ENCODE measurements around the gene SASH3.

SASH3 gene

DNA sequence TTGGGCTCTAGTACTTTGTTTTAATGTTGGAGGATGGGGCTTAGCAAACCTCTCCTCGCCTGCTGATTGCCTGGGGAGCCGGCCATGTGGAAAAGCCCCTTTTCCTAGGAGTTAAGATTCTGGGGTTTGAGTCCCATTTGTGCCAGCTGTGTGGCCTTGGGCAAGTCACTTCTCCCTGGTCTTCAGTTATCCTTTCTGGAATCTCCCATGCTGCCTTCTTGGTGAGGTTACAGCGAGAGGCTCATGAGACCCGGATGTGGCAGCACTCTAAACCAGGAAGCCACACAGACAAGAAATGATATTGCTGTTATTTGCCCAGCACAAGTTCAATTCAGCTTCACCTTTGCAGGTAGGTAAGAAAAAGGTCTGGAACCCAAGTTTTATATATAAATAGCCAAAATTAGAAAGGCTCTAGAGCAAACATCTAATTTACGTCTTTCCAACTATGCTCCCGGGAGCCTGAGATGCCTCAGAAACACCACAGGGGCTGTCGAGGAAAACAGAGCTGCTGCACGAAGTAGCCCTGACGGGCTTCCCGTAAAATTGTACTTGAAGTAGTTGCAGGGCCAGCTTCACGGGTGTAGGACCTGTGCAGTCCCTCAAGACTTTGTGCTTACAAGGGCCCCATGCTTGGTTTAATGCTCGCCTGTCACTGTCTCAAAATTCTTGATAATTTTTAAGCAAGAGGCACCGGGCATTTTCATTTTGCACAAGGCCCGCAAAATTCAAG, 8.3 kb upstream of the SASH3 start:
- peak overlapping the region; percentile 55 for H3K27ac ChIP-seq (ENCODE audit: insufficient read depth, low read length, poor library complexity, severe bottlenecking)
- DNase-seq: no peak
- no peaks in the 10 kb centered on the region for H3K9me3 ChIP-seq (ENCODE audit: control insufficient read depth, low read length)
- no peak overlapping the region for H3K4me3 ChIP-seq (ENCODE audit: insufficient read depth, low read depth, low read length, poor library complexity, severe bottlenecking)
- H3K4me1 ChIP-seq (ENCODE audit: control insufficient read depth, insufficient read depth, low read length, poor library complexity, severe bottlenecking): peaks cover 73% of the 10 kb centered on the region
- no peaks in the 10 kb centered on the region for H3K36me3 ChIP-seq (ENCODE audit: control insufficient read depth, insufficient read depth, low read length)
- H3K27me3 ChIP-seq (replicated peaks; ENCODE audit: control insufficient read depth, insufficient read depth, low read length, poor library complexity, severe bottlenecking): no peaks in the 10 kb centered on the region

GRCh38 chrX:129772796-129773431, 6.8 kb upstream of the SASH3 start:
- Histone ChIP-seq H3K27me3 (replicated peaks; ENCODE audit: control insufficient read depth, insufficient read depth, low read length, poor library complexity, severe bottlenecking) (no peaks in the 10 kb centered on the region), H3K4me3 (ENCODE audit: insufficient read depth, low read depth, low read length, poor library complexity, severe bottlenecking) (no peak overlapping the region), H3K27ac (ENCODE audit: insufficient read depth, low read length, poor library complexity, severe bottlenecking) (peak overlapping the region; percentile 51), H3K9me3 (ENCODE audit: control insufficient read depth, low read length) (no peaks in the 10 kb centered on the region), H3K4me1 (ENCODE audit: control insufficient read depth, insufficient read depth, low read length, poor library complexity, severe bottlenecking) (peaks cover 78% of the 10 kb centered on the region), H3K36me3 (ENCODE audit: control insufficient read depth, insufficient read depth, low read length) (no peaks in the 10 kb centered on the region)
- DNase-seq: peak in 1 of 3 donors; percentile 34

- Histone ChIP-seq H3K9me3 (ENCODE audit: control insufficient read depth, low read length) (no peaks in the 10 kb centered on the region), H3K4me1 (ENCODE audit: control insufficient read depth, insufficient read depth, low read length, poor library complexity, severe bottlenecking) (peaks cover 78% of the 10 kb centered on the region), H3K36me3 (ENCODE audit: control insufficient read depth, insufficient read depth, low read length) (no peaks in the 10 kb centered on the region), H3K4me3 (ENCODE audit: insufficient read depth, low read depth, low read length, poor library complexity, severe bottlenecking) (no peak overlapping the region), H3K27ac (ENCODE audit: insufficient read depth, low read length, poor library complexity, severe bottlenecking) (peak overlapping the region; percentile 13), H3K27me3 (replicated peaks; ENCODE audit: control insufficient read depth, insufficient read depth, low read length, poor library complexity, severe bottlenecking) (no peaks in the 10 kb centered on the region)
- DNase-seq: no peak
These were observed 5.9 kb upstream of the SASH3 start for GRCh38 chrX:129773649-129774458.

DNA sequence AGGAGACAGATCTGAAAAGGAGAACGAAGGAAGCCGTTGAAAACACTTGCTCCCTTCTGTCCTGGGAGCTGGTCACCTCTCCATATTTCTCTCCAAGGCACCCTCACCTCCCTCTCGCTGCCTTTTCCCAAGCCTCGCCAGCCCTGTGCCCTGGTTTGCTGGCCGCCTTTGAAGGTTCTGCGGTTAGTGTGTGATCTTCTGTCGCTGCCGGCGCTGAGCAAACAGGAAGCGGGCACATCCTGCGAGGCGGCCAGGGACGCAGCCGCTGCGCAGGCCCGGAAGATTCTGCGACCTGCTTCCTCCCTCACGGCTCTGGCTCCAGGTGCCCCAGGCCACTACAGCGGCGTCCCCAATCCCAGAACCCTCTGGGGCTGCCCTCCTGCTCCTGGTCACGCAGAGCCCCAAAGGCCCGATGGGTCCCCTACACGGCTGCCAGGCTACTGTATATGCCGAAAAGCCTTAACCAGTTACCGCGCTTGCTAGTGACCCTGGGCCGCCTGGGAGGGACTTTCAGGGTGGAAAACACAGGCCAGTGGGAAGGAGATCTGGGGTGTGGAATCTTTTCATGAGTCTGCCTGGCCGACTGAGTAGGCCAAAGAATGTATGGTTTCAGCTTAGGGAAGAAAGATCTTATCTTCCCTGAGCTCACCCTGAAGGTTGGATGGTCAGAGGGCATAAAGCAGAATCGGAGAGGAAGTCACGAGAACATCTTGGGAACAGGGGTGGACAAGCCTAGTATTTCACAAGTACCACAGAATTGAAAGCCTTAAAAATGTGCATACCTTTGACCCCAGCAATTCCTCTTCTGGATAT, 2.3 kb upstream of the SASH3 start:
- Histone ChIP-seq H3K9me3 (ENCODE audit: control insufficient read depth, low read length) (no peaks in the 10 kb centered on the region), H3K4me3 (ENCODE audit: insufficient read depth, low read depth, low read length, poor library complexity, severe bottlenecking) (peak overlapping the region; percentile 43), H3K4me1 (ENCODE audit: control insufficient read depth, insufficient read depth, low read length, poor library complexity, severe bottlenecking) (peaks cover 62% of the 10 kb centered on the region), H3K36me3 (ENCODE audit: control insufficient read depth, insufficient read depth, low read length) (no peaks in the 10 kb centered on the region), H3K27me3 (replicated peaks; ENCODE audit: control insufficient read depth, insufficient read depth, low read length, poor library complexity, severe bottlenecking) (no peaks in the 10 kb centered on the region), H3K27ac (ENCODE audit: insufficient read depth, low read length, poor library complexity, severe bottlenecking) (peak overlapping the region; percentile 89)
- DNase-seq: peak; percentile 67 to 71 (median 67)

DNA sequence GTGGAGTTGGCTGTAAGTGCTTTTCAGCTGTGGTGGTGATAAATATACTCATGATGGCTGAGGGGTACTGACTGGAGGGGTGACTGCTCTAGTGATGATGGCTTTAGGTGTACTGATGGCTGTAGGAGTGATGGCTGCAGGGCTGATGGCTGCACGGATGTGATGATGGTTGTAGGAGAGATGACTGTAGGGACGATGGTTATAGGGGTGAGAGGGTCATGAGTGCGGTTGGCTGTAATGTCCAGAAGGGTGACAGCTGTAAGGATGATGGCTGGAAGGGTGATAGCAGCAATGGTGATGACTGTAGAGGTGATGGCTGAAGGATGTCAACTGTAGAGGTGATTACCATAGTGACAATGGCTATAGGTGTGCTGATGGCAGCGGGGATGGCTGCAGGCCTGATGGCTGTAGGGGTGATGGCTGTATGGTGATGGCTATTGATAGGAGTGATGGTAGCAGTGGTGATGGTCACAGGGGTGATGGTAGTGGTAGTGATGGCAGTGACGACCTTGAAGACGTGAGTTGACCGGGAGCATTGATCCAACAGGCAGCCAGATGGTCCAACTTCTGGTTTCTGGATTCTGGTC, 570 bp upstream of the SASH3 start:
- peaks cover 59% of the 10 kb centered on the region for H3K4me1 ChIP-seq (ENCODE audit: control insufficient read depth, insufficient read depth, low read length, poor library complexity, severe bottlenecking)
- H3K9me3 ChIP-seq (ENCODE audit: control insufficient read depth, low read length): no peaks in the 10 kb centered on the region
- H3K27me3 ChIP-seq (replicated peaks; ENCODE audit: control insufficient read depth, insufficient read depth, low read length, poor library complexity, severe bottlenecking): no peaks in the 10 kb centered on the region
- H3K36me3 ChIP-seq (ENCODE audit: control insufficient read depth, insufficient read depth, low read length): no peaks in the 10 kb centered on the region
- DNase-seq: no peak
- H3K27ac ChIP-seq (ENCODE audit: insufficient read depth, low read length, poor library complexity, severe bottlenecking): peak overlapping the region; percentile 80
- H3K4me3 ChIP-seq (ENCODE audit: insufficient read depth, low read depth, low read length, poor library complexity, severe bottlenecking): peak overlapping the region; percentile 63

DNA sequence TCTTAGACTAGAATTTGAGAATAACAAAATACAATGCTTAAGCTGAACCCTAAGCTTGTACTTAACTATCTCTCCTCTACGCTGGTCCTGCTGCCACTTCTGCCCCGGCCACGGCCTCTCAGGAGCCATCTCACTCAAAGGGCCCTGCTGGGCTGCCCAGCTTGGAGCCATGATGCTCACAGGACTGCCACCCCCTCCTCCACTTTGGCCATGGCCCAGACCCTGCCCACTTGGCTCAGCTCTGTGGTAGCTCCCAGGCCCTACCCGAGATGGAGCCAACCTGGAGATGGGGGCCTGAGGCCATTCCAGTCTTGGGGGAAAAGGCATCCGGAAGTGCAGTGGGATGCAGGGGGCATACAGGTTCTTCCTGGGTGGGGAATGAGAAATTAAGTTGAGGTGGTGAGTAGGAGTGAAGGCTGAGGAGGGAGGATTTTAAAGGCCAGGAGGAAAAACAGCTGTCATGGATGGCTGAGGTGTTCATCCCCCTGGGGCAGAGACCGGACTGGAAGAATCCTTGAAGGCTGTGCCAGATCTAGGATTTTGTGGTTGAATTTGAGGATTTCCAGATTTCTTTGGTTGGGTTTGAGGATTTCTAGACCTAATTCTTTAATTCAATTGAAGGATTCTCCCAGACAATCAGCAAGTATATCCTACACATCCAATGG, 824 bp downstream of the SASH3 start:
- DNase-seq: no peak
- H3K27me3 ChIP-seq (replicated peaks; ENCODE audit: control insufficient read depth, insufficient read depth, low read length, poor library complexity, severe bottlenecking): no peaks in the 10 kb centered on the region
- peak overlapping the region; percentile 80 for H3K27ac ChIP-seq (ENCODE audit: insufficient read depth, low read length, poor library complexity, severe bottlenecking)
- H3K9me3 ChIP-seq (ENCODE audit: control insufficient read depth, low read length): no peaks in the 10 kb centered on the region
- peaks cover 63% of the 10 kb centered on the region for H3K4me1 ChIP-seq (ENCODE audit: control insufficient read depth, insufficient read depth, low read length, poor library complexity, severe bottlenecking)
- H3K36me3 ChIP-seq (ENCODE audit: control insufficient read depth, insufficient read depth, low read length): peaks cover under 1% of the 10 kb centered on the region
- peak overlapping the region; percentile 63 for H3K4me3 ChIP-seq (ENCODE audit: insufficient read depth, low read depth, low read length, poor library complexity, severe bottlenecking)

DNA sequence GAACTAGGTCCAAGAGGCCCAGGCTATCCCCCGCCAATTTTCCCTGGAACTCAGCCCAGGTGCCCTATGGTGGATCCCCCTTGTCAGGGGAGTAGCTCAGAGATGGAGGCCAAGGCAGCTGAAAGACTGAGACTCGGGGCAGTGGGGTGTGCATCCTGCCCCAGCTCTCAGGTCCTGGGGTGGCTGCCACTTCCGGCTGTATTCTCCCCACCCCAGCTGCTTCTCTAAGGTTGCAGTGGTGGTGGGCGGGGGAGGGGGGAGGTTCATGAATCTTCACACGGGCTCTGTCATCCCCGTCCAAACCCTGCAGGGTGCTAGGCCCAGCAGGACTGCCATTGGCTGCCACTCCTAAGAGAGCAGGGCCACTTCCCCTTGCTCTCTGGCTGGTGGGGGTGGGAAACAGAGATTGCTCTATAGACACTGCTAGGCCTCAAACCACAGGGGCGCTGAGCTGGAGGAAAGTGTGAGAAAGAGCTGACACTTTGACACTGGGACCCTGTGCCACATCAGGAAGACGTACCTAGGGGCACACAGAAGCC, 1.5 kb downstream of the SASH3 start:
- Histone ChIP-seq H3K36me3 (ENCODE audit: control insufficient read depth, insufficient read depth, low read length) (peaks cover 7% of the 10 kb centered on the region), H3K27ac (ENCODE audit: insufficient read depth, low read length, poor library complexity, severe bottlenecking) (peak overlapping the region; percentile 80), H3K9me3 (ENCODE audit: control insufficient read depth, low read length) (no peaks in the 10 kb centered on the region), H3K27me3 (replicated peaks; ENCODE audit: control insufficient read depth, insufficient read depth, low read length, poor library complexity, severe bottlenecking) (no peaks in the 10 kb centered on the region), H3K4me1 (ENCODE audit: control insufficient read depth, insufficient read depth, low read length, poor library complexity, severe bottlenecking) (peaks cover 63% of the 10 kb centered on the region), H3K4me3 (ENCODE audit: insufficient read depth, low read depth, low read length, poor library complexity, severe bottlenecking) (peak overlapping the region; percentile 63)
- DNase-seq: peak; percentile 67 to 78 (median 68)

GRCh38 chrX:129781680-129782495, 2.1 kb downstream of the SASH3 start:
- Histone ChIP-seq H3K27ac (ENCODE audit: insufficient read depth, low read length, poor library complexity, severe bottlenecking) (peak overlapping the region; percentile 79), H3K4me1 (ENCODE audit: control insufficient read depth, insufficient read depth, low read length, poor library complexity, severe bottlenecking) (peaks cover 56% of the 10 kb centered on the region)

More at GRCh38 chrX:129781680-129782495, 2.1 kb downstream of the SASH3 start:
- Histone ChIP-seq H3K36me3 (ENCODE audit: control insufficient read depth, insufficient read depth, low read length) (peaks cover 10% of the 10 kb centered on the region), H3K4me3 (ENCODE audit: insufficient read depth, low read depth, low read length, poor library complexity, severe bottlenecking) (peak overlapping the region; percentile 42), H3K27me3 (replicated peaks; ENCODE audit: control insufficient read depth, insufficient read depth, low read length, poor library complexity, severe bottlenecking) (no peaks in the 10 kb centered on the region), H3K9me3 (ENCODE audit: control insufficient read depth, low read length) (no peaks in the 10 kb centered on the region)
- no peak for DNase-seq
